H1 (cell line): ENCODE results near the gene TMEM204. TPM values are rescaled to one million over a fixed set of nuclear protein-coding genes. Genes with fewer than 3 reads are reported as not detected.

ENCODE experiments used
- CTCF ChIA-PET: fragments of 300-600 bp; sonication (Branson Sonifier 250); formaldehyde crosslinking; loops from one replicate; lab custom pipeline; 2021; ENCODE audit not compliant: partially characterized antibody; lab: Charles Lee
- POLR2A ChIA-PET: fragments of 300-600 bp; sonication (Branson Sonifier 250); formaldehyde crosslinking; loops from one replicate; lab custom pipeline; 2021; ENCODE audit warnings: inconsistent platforms; ENCODE audit not compliant: partially characterized antibody; lab: Charles Lee
- DNase-seq, 2 experiments: peaks; one replicate each; pipeline versions ENCODE4 v3.0.0 to v3.0.0-alpha.2; 2010 to 2022; ENCODE audit warnings: low spot score in 2 of 2, low read depth in 1 of 2, mixed read lengths in 1 of 2
- FAIRE-seq: peaks from 2 replicates; lab custom pipeline; 2011; peaks lifted over from hg19 to GRCh38; lab: Jason Lieb, UNC
- H2AFZ ChIP-seq: 2 replicates; pipeline ENCODE4 v1.8.1; 2012; ENCODE audit warnings: low read length, inconsistent platforms
- H2AK5ac ChIP-seq: 2 replicates; pipeline ENCODE4 v1.6.1; 2013; ENCODE audit warnings: low read depth, low read length
- H2BK120ac ChIP-seq: replicated peaks from 2 replicates; pipeline ENCODE3; 2013; ENCODE audit warnings: low read depth, low read length, inconsistent platforms
- H2BK12ac ChIP-seq: 2 replicates; pipeline ENCODE4 v1.6.1; 2013; ENCODE audit warnings: low read depth, low read length
- H2BK15ac ChIP-seq: 2 replicates; pipeline ENCODE4 v1.6.1; 2013; ENCODE audit warnings: low read length
- H2BK20ac ChIP-seq: 2 replicates; pipeline ENCODE4 v1.6.1; 2013; ENCODE audit warnings: low read length
- H2BK5ac ChIP-seq: 2 replicates; pipeline ENCODE4 v1.6.1; 2013; ENCODE audit warnings: low read depth, low read length
- H3K14ac ChIP-seq: 2 replicates; pipeline ENCODE4 v1.6.1; 2013; ENCODE audit warnings: inconsistent platforms; ENCODE audit not compliant: insufficient read length
- H3K18ac ChIP-seq: 2 replicates; pipeline ENCODE4 v1.6.1; 2013; ENCODE audit warnings: low read length; ENCODE audit errors: extremely low read depth
- H3K23ac ChIP-seq: 2 replicates; pipeline ENCODE4 v1.6.1; 2013; ENCODE audit warnings: inconsistent platforms; ENCODE audit not compliant: insufficient read length
- H3K23me2 ChIP-seq: 2 replicates; pipeline ENCODE4 v1.6.1; 2013; ENCODE audit warnings: low read depth, low read length
- H3K27ac ChIP-seq: 2 replicates; pipeline ENCODE4 v1.6.1; 2011; ENCODE audit warnings: low read depth, low read length, inconsistent platforms
- H3K27me3 ChIP-seq, 4 experiments: replicated peaks in 1 of 4; 1 replicate in 1 of 4; 2 replicates in 3 of 4; pipeline versions ENCODE4 v1.6.1 to v1.8.1; 2011 to 2013; ENCODE audit warnings: low read length in 3 of 4, mild to moderate bottlenecking in 3 of 4, inconsistent platforms in 2 of 4, mixed read lengths in 2 of 4, moderate library complexity in 1 of 4; ENCODE audit not compliant: control insufficient read depth in 3 of 4, insufficient read depth in 3 of 4; ENCODE audit errors: extremely low read depth in 1 of 4
- H3K36me3 ChIP-seq, 4 experiments: 2 replicates each; pipeline versions ENCODE4 v1.6.1 to v1.8.1; 2011 to 2013; ENCODE audit warnings: mild to moderate bottlenecking in 4 of 4, low read length in 3 of 4, moderate library complexity in 2 of 4, control low read depth in 1 of 4, inconsistent platforms in 1 of 4; ENCODE audit not compliant: insufficient read depth in 4 of 4, control insufficient read depth in 2 of 4
- H3K4ac ChIP-seq: replicated peaks from 2 replicates; pipeline ENCODE3; 2013; ENCODE audit warnings: low read length, low read depth, mixed read lengths, inconsistent platforms; ENCODE audit not compliant: insufficient read length
- H3K4me1 ChIP-seq, 4 experiments: replicated peaks in 1 of 4; 1 replicate in 1 of 4; 2 replicates in 3 of 4; pipeline versions ENCODE4 v1.6.1 to v1.8.1; 2011 to 2013; ENCODE audit warnings: low read length in 3 of 4, inconsistent platforms in 2 of 4, mixed read lengths in 1 of 4; ENCODE audit not compliant: insufficient read depth in 4 of 4, control insufficient read depth in 3 of 4
- H3K4me2 ChIP-seq, 2 experiments: 2 replicates each; pipeline versions ENCODE4 v1.6.1 to v1.8.1; 2011 to 2013; ENCODE audit warnings: low read depth in 2 of 2, low read length in 2 of 2, control low read depth in 1 of 2, inconsistent platforms in 1 of 2, mild to moderate bottlenecking in 1 of 2; ENCODE audit not compliant: insufficient read depth in 1 of 2
- H3K4me3 ChIP-seq, 4 experiments: fragments of 200-600, 300-600 bp in 1 of 4; sonication (generic), shearing (Covaris generic), sonication (Bioruptor Twin) in 1 of 4; 2 replicates each; pipeline versions ENCODE4 v1.5.1 to v1.8.1; 2011 to 2016; ENCODE audit warnings: low read length in 4 of 4, low read depth in 3 of 4, control low read depth in 2 of 4, inconsistent platforms in 2 of 4, mild to moderate bottlenecking in 2 of 4, mixed read lengths in 1 of 4, moderate library complexity in 1 of 4; ENCODE audit not compliant: insufficient read depth in 2 of 4; ENCODE audit errors: extremely low read depth in 1 of 4
- H3K56ac ChIP-seq: replicated peaks from 2 replicates; pipeline ENCODE3; 2013; ENCODE audit warnings: low read depth, mild to moderate bottlenecking, mixed read lengths, low read length, inconsistent platforms; ENCODE audit not compliant: insufficient read length
- H3K79me1 ChIP-seq: 2 replicates; pipeline ENCODE4 v1.6.1; 2013; ENCODE audit warnings: low read depth, low read length, control low read depth
- H3K79me2 ChIP-seq, 2 experiments: 2 replicates each; pipeline versions ENCODE4 v1.6.1 to v1.8.1; 2012 to 2013; ENCODE audit warnings: low read length in 2 of 2, mild to moderate bottlenecking in 2 of 2, inconsistent platforms in 1 of 2; ENCODE audit not compliant: insufficient read depth in 2 of 2, control insufficient read depth in 1 of 2
- H3K9ac ChIP-seq, 4 experiments: replicated peaks in 1 of 4; 1 replicate in 1 of 4; 2 replicates in 3 of 4; pipeline versions ENCODE4 v1.6.1 to v1.8.1; 2011 to 2013; ENCODE audit warnings: low read depth in 3 of 4, low read length in 3 of 4, control low read depth in 2 of 4, mild to moderate bottlenecking in 2 of 4, moderate library complexity in 2 of 4, inconsistent platforms in 1 of 4; ENCODE audit errors: extremely low read depth in 1 of 4
- H3K9me3 ChIP-seq, 2 experiments: 2 replicates each; pipeline versions ENCODE4 v1.6.1 to v1.8.1; 2012 to 2013; ENCODE audit warnings: mild to moderate bottlenecking in 2 of 2, moderate library complexity in 2 of 2, control low read depth in 1 of 2, inconsistent platforms in 1 of 2, low read depth in 1 of 2, low read length in 1 of 2, mixed read lengths in 1 of 2; ENCODE audit not compliant: insufficient read depth in 2 of 2
- H4K20me1 ChIP-seq, 2 experiments: replicated peaks in 1 of 2; 2 replicates each; pipeline versions ENCODE3 to v1.8.1; 2011 to 2013; ENCODE audit warnings: inconsistent platforms in 2 of 2, low read length in 2 of 2, mild to moderate bottlenecking in 1 of 2; ENCODE audit not compliant: insufficient read depth in 2 of 2, control insufficient read depth in 1 of 2
- H4K5ac ChIP-seq: 2 replicates; pipeline ENCODE4 v1.6.1; 2013; ENCODE audit warnings: low read length, low read depth, mixed read lengths, inconsistent platforms; ENCODE audit not compliant: insufficient read length
- H4K8ac ChIP-seq: 2 replicates; pipeline ENCODE4 v1.8.0; 2013; ENCODE audit warnings: mild to moderate bottlenecking, moderate library complexity, low read length, inconsistent platforms; ENCODE audit not compliant: insufficient read depth; ENCODE audit errors: extremely low read depth
- H4K91ac ChIP-seq: replicated peaks from 2 replicates; pipeline ENCODE3; 2013; ENCODE audit warnings: low read length, mixed read lengths, inconsistent platforms; ENCODE audit not compliant: insufficient read length
- CHD2 ChIP-seq: IDR thresholded peaks from 2 replicates; pipeline ENCODE4 v1.6.1; 2012; ENCODE audit warnings: low read length, improper control_type of control experiment
- EZH2 ChIP-seq: fragments of 200-600 bp; sonication (generic); IDR thresholded peaks from 2 replicates; pipeline ENCODE4 v1.7.1; 2012; ENCODE audit warnings: low read depth, mild to moderate bottlenecking, moderate library complexity, low read length, inconsistent platforms; ENCODE audit not compliant: severe bottlenecking
- JUN ChIP-seq: IDR thresholded peaks from 2 replicates; pipeline ENCODE4 v1.6.1; 2011; ENCODE audit warnings: low read depth, mild to moderate bottlenecking, improper control_type of control experiment, low read length
- RAD21 ChIP-seq, 2 experiments: IDR thresholded peaks in 1 of 2; conservative IDR thresholded peaks in 1 of 2; 2 replicates each; pipeline ENCODE4 v1.6.1; 2011; ENCODE audit warnings: low read depth in 2 of 2, low read length in 2 of 2, improper control_type of control experiment in 1 of 2, inconsistent platforms in 1 of 2, mild to moderate bottlenecking in 1 of 2, moderate library complexity in 1 of 2
- SP2 ChIP-seq: IDR thresholded peaks from 2 replicates; pipeline ENCODE4 v1.6.1; 2012; ENCODE audit warnings: mild to moderate bottlenecking, low read length, inconsistent platforms
- TAF1 ChIP-seq: IDR thresholded peaks from 2 replicates; pipeline ENCODE4 v1.6.1; 2011; ENCODE audit warnings: mild to moderate bottlenecking, low read depth, low read length
- WGBS, 2 experiments: shearing (Covaris generic) in 1 of 2; methylation state at CpG; one replicate each; pipeline versions ENCODE4 v1.1.6 to v1.1.7; 2013 to 2015; ENCODE audit warnings: low lambda C conversion rate in 2 of 2, mixed read lengths in 2 of 2, inconsistent platforms in 1 of 2, low coverage in 1 of 2, missing lambda C conversion rate in 1 of 2; ENCODE audit not compliant: insufficient replicate concordance in 2 of 2, insufficient coverage in 1 of 2, insufficient read length in 1 of 2; ENCODE audit errors: extremely low coverage in 1 of 2, missing lambda C conversion rate in 1 of 2; 5-methylcytosine and 5-hydroxymethylcytosine counted together
- polyA plus RNA-seq, 7 experiments: library from polyadenylated mRNA; depleted of rRNA in 3 of 7; stranded (reverse) in 5 of 7; unstranded in 2 of 7; fragments of >200 nt in 5 of 7; fragments of 200-250 nt in 2 of 7; gene quantifications; 1 replicate in 5 of 7; 2 replicates in 1 of 7; 4 replicates in 1 of 7; pipeline versions ENCODE4 v1.2.1 to v1.2.3, GENCODE V29; 2011 to 2013; ENCODE audit warnings: missing spikeins in 2 of 7, mixed read lengths in 2 of 7
- total RNA-seq: library from RNA; stranded (reverse); fragmentation: NEBNext Ultra II Directional; extraction: Animal tissue kit (Norgen Biotek cat#: 25700); gene quantifications from 2 replicates; pipeline ENCODE4 v1.2.1, GENCODE V29; 2021
- TF ChIP-seq, protein P1 (sequence below): IDR thresholded peaks from 2 replicates; pipeline ENCODE4 v1.6.1; 2012; ENCODE audit warnings: inconsistent platforms

The TMEM204 gene
- total and polyA plus RNA-seq, 2 of the 8 experiments (the other 6 are each of a cell fraction or from before 2014, with no cell fraction given): not detected

DNA sequence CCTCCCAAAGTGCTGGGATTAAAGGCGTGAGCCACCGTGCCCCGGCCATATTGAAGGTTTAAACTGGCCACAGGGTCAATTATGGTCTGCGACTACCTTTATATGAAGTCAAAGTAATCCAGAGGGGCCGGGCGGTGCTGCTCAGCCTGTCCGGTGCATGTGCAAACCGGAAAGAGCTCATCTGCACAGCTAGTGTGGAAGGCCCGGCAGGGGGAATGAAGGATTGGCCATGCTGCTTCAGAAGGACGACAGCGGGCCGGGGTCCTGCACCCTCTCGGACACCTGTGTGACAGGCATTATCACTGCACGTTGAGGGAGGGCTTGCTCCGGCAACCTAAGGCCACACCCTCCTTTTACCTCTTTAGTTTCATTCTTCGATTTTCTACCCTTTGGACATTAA, 23.6 kb downstream of the TMEM204 start:
- no peak overlapping the region for H2BK120ac ChIP-seq
- H3K79me2 ChIP-seq: no peaks in the 10 kb centered on the region
- no peak overlapping the region for H4K5ac ChIP-seq
- no peak overlapping the region for H2AFZ ChIP-seq
- H2BK5ac ChIP-seq: no peak overlapping the region
- DNase-seq: no peak
- H3K4me3 ChIP-seq: no peak overlapping the region
- no peak overlapping the region for H3K18ac ChIP-seq
- H3K9ac ChIP-seq: no peak overlapping the region
- no peak overlapping the region for H2BK20ac ChIP-seq
- peaks cover 0 to 3% (median 0%) of the 10 kb centered on the region in 4 experiments; a peak in 1 of 7 replicates for H3K4me1 ChIP-seq
- no peak overlapping the region for H4K8ac ChIP-seq
- peaks cover 2 to 15% (median 11%) of the 10 kb centered on the region in 4 experiments; a peak in 5 of 8 replicates for H3K36me3 ChIP-seq
- TF ChIP-seq, protein P1, sequence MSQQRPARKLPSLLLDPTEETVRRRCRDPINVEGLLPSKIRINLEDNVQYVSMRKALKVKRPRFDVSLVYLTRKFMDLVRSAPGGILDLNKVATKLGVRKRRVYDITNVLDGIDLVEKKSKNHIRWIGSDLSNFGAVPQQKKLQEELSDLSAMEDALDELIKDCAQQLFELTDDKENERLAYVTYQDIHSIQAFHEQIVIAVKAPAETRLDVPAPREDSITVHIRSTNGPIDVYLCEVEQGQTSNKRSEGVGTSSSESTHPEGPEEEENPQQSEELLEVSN: no peak
- no peak for TF ChIP-seq SP2
- no peak for TF ChIP-seq RAD21 (IDR thresholded peaks at IDR 0.05 in 1 of 2, conservative IDR thresholded peaks at IDR 0.05 in 1 of 2; ENCODE audit: low read depth in 2 of 2, low read length in 2 of 2)
- no peak for TF ChIP-seq CHD2
- no peak for TF ChIP-seq TAF1
- no peak for TF ChIP-seq EZH2
- no peak for TF ChIP-seq JUN
- TF ChIP-seq, all 59 proteins: peak for 0
- no peak overlapping the region for H3K4ac ChIP-seq
- no peaks in the 10 kb centered on the region for H3K23me2 ChIP-seq
- no peak overlapping the region for H4K91ac ChIP-seq
- no peak overlapping the region for H2BK15ac ChIP-seq
- CTCF ChIA-PET: interaction anchor here (3.0 kb wide), 1 partner anchor 17 kb away, joined by 10 read pairs; no protein-coding TSS in a partner anchor
- WGBS, 2 experiments: 94% methylated on average over 15 of the region's 16 CpGs; no CpG with 5 or more reads in 1 of the 2 experiments
- no peak overlapping the region for H3K56ac ChIP-seq
- no peak for FAIRE-seq
- POLR2A ChIA-PET: interaction anchor here (1.5 kb wide), 1 partner anchor 9 kb away, joined by 4 read pairs; no protein-coding TSS in a partner anchor
- no peak overlapping the region for H2BK12ac ChIP-seq
- no peak overlapping the region for H3K27ac ChIP-seq
- H3K9me3 ChIP-seq: no peaks in the 10 kb centered on the region
- H3K27me3 ChIP-seq: no peaks in the 10 kb centered on the region
- H2AK5ac ChIP-seq: no peak overlapping the region
- H3K79me1 ChIP-seq: no peaks in the 10 kb centered on the region; the same call in 1 of the 2 replicates
- H3K14ac ChIP-seq: no peak overlapping the region
- H4K20me1 ChIP-seq: peaks cover 3% of the 10 kb centered on the region in 2 experiments
- no peak overlapping the region for H3K23ac ChIP-seq
- H3K4me2 ChIP-seq: no peak overlapping the region
